Neuronal stem cell (in vitro differentiated cells): ENCODE data around the gene TNFSF13B.
"Not testable (repeated sequence)": the region's sequence is repeated elsewhere in the genome, so short reads cannot be mapped to it uniquely, and the experiment has no call there.

Experiments used
- DNase-seq: peaks from one replicate; pipeline ENCODE4 v3.0.0-alpha.2; 2013; ENCODE audit warnings: low spot score
- H2AFZ ChIP-seq: one replicate; pipeline ENCODE4 v1.6.1; 2013; ENCODE audit warnings: mild to moderate bottlenecking, low read length, inconsistent platforms
- H2AK5ac ChIP-seq: 2 replicates; pipeline ENCODE4 v1.6.1; 2013; ENCODE audit warnings: low read depth, mild to moderate bottlenecking, inconsistent platforms, low read length, moderate library complexity, mixed read lengths
- H2BK120ac ChIP-seq: 2 replicates; pipeline ENCODE4 v1.6.1; 2013; ENCODE audit warnings: low read depth, mild to moderate bottlenecking, inconsistent platforms, low read length, moderate library complexity, mixed read lengths
- H2BK12ac ChIP-seq: one replicate; pipeline ENCODE4 v1.6.1; 2013; ENCODE audit warnings: low read length, inconsistent platforms
- H2BK15ac ChIP-seq: 2 replicates; pipeline ENCODE4 v1.6.1; 2013; ENCODE audit warnings: mild to moderate bottlenecking, low read length, inconsistent platforms, mixed read lengths
- H2BK5ac ChIP-seq: one replicate; pipeline ENCODE4 v1.6.1; 2013; ENCODE audit warnings: inconsistent platforms, mild to moderate bottlenecking, low read length, moderate library complexity
- H3K14ac ChIP-seq: one replicate; pipeline ENCODE4 v1.6.1; 2013; ENCODE audit warnings: low read length, inconsistent platforms
- H3K18ac ChIP-seq: 2 replicates; pipeline ENCODE4 v1.6.1; 2013; ENCODE audit warnings: low read length, inconsistent platforms
- H3K23ac ChIP-seq: 2 replicates; pipeline ENCODE4 v1.6.1; 2013; ENCODE audit warnings: low read depth, mild to moderate bottlenecking, mixed read lengths, low read length, inconsistent platforms; ENCODE audit not compliant: poor library complexity
- H3K27ac ChIP-seq: replicated peaks from 3 replicates; pipeline ENCODE4 v1.5.1; 2013; ENCODE audit warnings: low read length, inconsistent platforms
- H3K27me3 ChIP-seq, 3 experiments: 2 replicates each; pipeline ENCODE4 v1.6.1; 2013; ENCODE audit warnings: low read length in 3 of 3, mild to moderate bottlenecking in 2 of 3, inconsistent platforms in 1 of 3, low read depth in 1 of 3, mixed read lengths in 1 of 3, moderate library complexity in 1 of 3; ENCODE audit not compliant: control insufficient read depth in 3 of 3, insufficient read depth in 3 of 3
- H3K36me3 ChIP-seq, 2 donors: replicated peaks in 1 of 2; 2 replicates each; pipeline ENCODE4 v1.6.1; 2013; ENCODE audit warnings: low read length in 2 of 2; ENCODE audit not compliant: control insufficient read depth in 2 of 2, insufficient read depth in 2 of 2
- H3K4ac ChIP-seq: 2 replicates; pipeline ENCODE4 v1.6.1; 2013; ENCODE audit warnings: inconsistent platforms, mild to moderate bottlenecking, low read length, moderate library complexity
- H3K4me1 ChIP-seq, 2 donors: 1 replicate in 1 of 2; 2 replicates in 1 of 2; pipeline ENCODE4 v1.6.1; 2013; ENCODE audit warnings: low read length in 2 of 2, low read depth in 1 of 2; ENCODE audit not compliant: control insufficient read depth in 2 of 2, insufficient read depth in 1 of 2
- H3K4me2 ChIP-seq: one replicate; pipeline ENCODE4 v1.6.1; 2013; ENCODE audit warnings: mild to moderate bottlenecking, low read length, inconsistent platforms; ENCODE audit not compliant: insufficient read depth, poor library complexity, severe bottlenecking
- H3K4me3 ChIP-seq, 2 donors: 2 replicates each; pipeline ENCODE4 v1.5.1; 2013; ENCODE audit warnings: low read length in 2 of 2, mild to moderate bottlenecking in 2 of 2, inconsistent platforms in 1 of 2, moderate library complexity in 1 of 2
- H3K79me1 ChIP-seq: one replicate; pipeline ENCODE4 v1.6.1; 2013; ENCODE audit warnings: low read depth, mild to moderate bottlenecking, inconsistent platforms, low read length, moderate library complexity
- H3K9ac ChIP-seq: one replicate; pipeline ENCODE4 v1.6.1; 2013; ENCODE audit warnings: mild to moderate bottlenecking, low read depth, low read length, inconsistent platforms; ENCODE audit not compliant: poor library complexity
- H3K9me3 ChIP-seq, 2 donors: replicated peaks in 1 of 2; 2 replicates each; pipeline versions ENCODE3 to v1.6.1; 2013; ENCODE audit warnings: low read length in 2 of 2, mild to moderate bottlenecking in 2 of 2, inconsistent platforms in 1 of 2, low read depth in 1 of 2, mixed read lengths in 1 of 2, moderate library complexity in 1 of 2; ENCODE audit not compliant: control insufficient read depth in 2 of 2, insufficient read depth in 1 of 2
- H4K8ac ChIP-seq: one replicate; pipeline ENCODE4 v1.6.1; 2013; ENCODE audit warnings: low read depth, mild to moderate bottlenecking, inconsistent platforms, low read length, moderate library complexity
- H4K91ac ChIP-seq: one replicate; pipeline ENCODE4 v1.6.1; 2013; ENCODE audit warnings: low read length, low read depth, mild to moderate bottlenecking, inconsistent platforms; ENCODE audit not compliant: poor library complexity
- WGBS, 2 donors: extraction: QIAGEN DNeasy Blood & Tissue Kit; methylation state at CpG; one replicate each; pipeline ENCODE4 v1.1.7; 2013; ENCODE audit warnings: missing lambda C conversion rate in 2 of 2, mixed read lengths in 1 of 2; ENCODE audit not compliant: insufficient read length in 2 of 2, insufficient replicate concordance in 1 of 2; ENCODE audit errors: extremely low coverage in 2 of 2; 5-methylcytosine and 5-hydroxymethylcytosine counted together

TNFSF13B gene

DNA sequence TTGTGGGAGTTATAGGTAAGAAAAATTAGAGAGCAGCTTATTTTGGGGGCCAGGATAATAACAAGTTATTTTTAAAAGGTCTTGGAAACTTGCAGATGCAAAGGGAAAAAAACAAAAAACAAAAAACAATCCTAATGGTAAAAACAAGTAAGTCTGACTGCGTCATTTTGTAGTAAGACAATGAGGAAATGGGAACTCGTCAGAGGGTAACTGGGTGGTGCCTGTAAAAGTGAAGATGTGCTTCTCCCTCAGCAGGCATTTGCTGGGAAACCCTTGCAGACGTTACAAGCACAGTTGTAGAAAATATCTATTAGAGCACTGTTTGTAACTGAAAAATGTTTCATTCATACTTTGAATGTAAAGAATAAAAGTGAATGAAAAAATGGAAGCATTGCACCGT, 2.2 kb upstream of the TNFSF13B start:
- no peak overlapping the region for H3K4ac ChIP-seq
- H3K27me3 ChIP-seq: no peaks in the 10 kb centered on the region
- H2AK5ac ChIP-seq: no peak overlapping the region
- no peak overlapping the region for H3K23ac ChIP-seq
- WGBS, 2 donors: no CpG with 5 or more reads among the region's 4 CpGs
- no peak overlapping the region for H3K9ac ChIP-seq
- H4K91ac ChIP-seq: no peak overlapping the region
- no peak overlapping the region for H2BK5ac ChIP-seq
- H3K27ac ChIP-seq: no peak overlapping the region
- no peak overlapping the region for H2AFZ ChIP-seq
- H3K18ac ChIP-seq: no peak overlapping the region
- no peak overlapping the region for H3K4me2 ChIP-seq
- H2BK15ac ChIP-seq: no peak overlapping the region
- no peaks in the 10 kb centered on the region for H3K9me3 ChIP-seq
- H3K79me1 ChIP-seq: no peaks in the 10 kb centered on the region
- no peak overlapping the region for H3K14ac ChIP-seq
- no peak overlapping the region for H2BK120ac ChIP-seq
- H3K4me1 ChIP-seq: peaks cover 0 to 2% of the 10 kb centered on the region in 2 donors
- no peaks in the 10 kb centered on the region for H3K36me3 ChIP-seq
- no peak overlapping the region for H3K4me3 ChIP-seq
- no peak overlapping the region for H4K8ac ChIP-seq
- no peak overlapping the region for H2BK12ac ChIP-seq
- DNase-seq: no peak

DNA sequence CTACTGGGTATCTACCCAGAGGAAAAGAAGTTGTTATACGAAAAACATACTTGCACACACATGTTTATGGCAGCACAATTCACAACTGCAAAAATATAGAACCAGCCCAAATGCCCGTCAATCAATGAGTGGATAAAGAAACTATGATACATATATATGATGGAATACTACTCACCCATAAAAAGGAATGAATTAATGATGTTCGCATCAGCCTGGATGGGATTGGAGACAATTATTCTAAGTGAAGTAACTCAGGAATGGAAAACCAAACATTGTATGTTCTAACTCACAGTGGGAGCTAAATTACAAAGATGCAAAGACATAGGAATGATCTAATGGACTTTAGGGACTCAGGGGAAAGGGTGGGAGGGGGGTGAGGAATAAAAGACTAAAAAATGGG, 1.7 kb upstream of the TNFSF13B start:
- not testable (repeated sequence) for H2AFZ ChIP-seq, H3K18ac ChIP-seq, H2BK15ac ChIP-seq, H3K4me3 ChIP-seq, H3K23ac ChIP-seq, H3K4me1 ChIP-seq, DNase-seq, H2BK5ac ChIP-seq, H4K8ac ChIP-seq, H3K14ac ChIP-seq, H2BK12ac ChIP-seq, H3K79me1 ChIP-seq, H2AK5ac ChIP-seq, H3K27me3 ChIP-seq, H2BK120ac ChIP-seq, H3K9ac ChIP-seq, H3K9me3 ChIP-seq, H4K91ac ChIP-seq, H3K4ac ChIP-seq, H3K27ac ChIP-seq, H3K4me2 ChIP-seq, H3K36me3 ChIP-seq
- no CpG with 5 or more reads among the region's 3 CpGs for WGBS, 2 donors

DNA sequence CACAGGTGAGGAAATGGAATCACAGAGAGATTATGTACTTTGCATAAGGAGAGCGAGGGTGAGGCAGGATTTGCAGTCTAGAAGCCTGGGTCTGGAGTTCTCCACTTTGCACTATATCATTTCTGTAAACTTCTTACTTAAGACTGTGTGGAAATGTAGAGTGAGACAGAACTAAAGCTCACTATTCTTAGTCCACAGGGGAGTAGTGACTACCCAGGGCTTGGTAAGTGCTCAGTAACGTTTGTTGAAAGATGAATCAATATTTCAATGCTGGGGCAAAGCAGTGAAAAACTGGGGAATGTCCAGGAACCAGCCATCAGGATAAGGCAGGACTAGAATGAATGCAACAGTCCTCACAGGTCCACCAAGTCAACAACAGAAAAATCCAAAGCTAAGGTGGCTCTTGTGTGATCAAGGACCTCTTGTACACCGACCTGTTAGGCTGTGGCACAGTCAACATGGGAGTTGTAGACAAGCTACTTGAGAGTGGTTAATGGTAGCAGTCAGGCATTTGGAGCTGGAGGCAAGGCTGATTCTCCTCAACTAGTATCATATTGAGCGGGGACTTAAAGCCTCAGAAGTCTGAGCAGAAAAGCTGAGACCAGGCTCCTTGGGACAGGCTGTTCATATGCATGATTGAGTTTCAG, 929 bp upstream of the TNFSF13B start:
- H2BK120ac ChIP-seq: no peak overlapping the region
- H3K14ac ChIP-seq: no peak overlapping the region
- no peak overlapping the region for H3K4me3 ChIP-seq
- H3K4me2 ChIP-seq: no peak overlapping the region
- H3K18ac ChIP-seq: no peak overlapping the region
- H3K4me1 ChIP-seq: peaks cover 0 to 2% of the 10 kb centered on the region in 2 donors
- H3K4ac ChIP-seq: no peak overlapping the region
- no peak overlapping the region for H4K8ac ChIP-seq
- H3K9me3 ChIP-seq: no peaks in the 10 kb centered on the region
- H2AFZ ChIP-seq: no peak overlapping the region
- H2AK5ac ChIP-seq: no peak overlapping the region
- H2BK5ac ChIP-seq: no peak overlapping the region
- no peaks in the 10 kb centered on the region for H3K79me1 ChIP-seq
- no peak for DNase-seq
- no peak overlapping the region for H2BK15ac ChIP-seq
- H3K9ac ChIP-seq: no peak overlapping the region
- no peak overlapping the region for H3K23ac ChIP-seq
- no peak overlapping the region for H4K91ac ChIP-seq
- H3K27me3 ChIP-seq: no peaks in the 10 kb centered on the region
- WGBS, 2 donors: no CpG with 5 or more reads among the region's 4 CpGs
- no peaks in the 10 kb centered on the region for H3K36me3 ChIP-seq
- no peak overlapping the region for H2BK12ac ChIP-seq
- no peak overlapping the region for H3K27ac ChIP-seq

DNA sequence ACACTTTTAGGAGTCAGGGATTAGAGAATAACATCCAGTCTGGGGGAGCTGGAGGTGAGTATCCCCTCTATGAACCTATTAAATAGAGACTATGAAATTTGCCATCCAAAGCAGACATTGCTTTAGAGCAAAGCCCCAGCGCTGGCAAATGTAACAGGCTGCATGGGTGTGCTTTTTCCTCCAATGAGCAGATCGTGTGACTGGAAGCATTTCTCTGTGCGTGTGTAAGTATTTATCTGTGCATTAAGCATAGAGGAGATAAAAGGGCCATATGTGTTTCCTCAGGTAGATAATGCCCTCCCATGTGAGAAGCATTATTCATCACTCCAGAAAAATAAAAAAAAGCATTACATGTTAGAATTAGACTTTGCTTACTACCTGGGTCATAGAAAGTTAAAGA, 924 bp downstream of the TNFSF13B start:
- H3K4me2 ChIP-seq: no peak overlapping the region
- no peak overlapping the region for H3K4me3 ChIP-seq
- no peaks in the 10 kb centered on the region for H3K79me1 ChIP-seq
- no peak overlapping the region for H2BK12ac ChIP-seq
- no peak overlapping the region for H2BK120ac ChIP-seq
- H2BK15ac ChIP-seq: no peak overlapping the region
- H3K9me3 ChIP-seq: no peaks in the 10 kb centered on the region
- H3K36me3 ChIP-seq: no peaks in the 10 kb centered on the region
- H3K4ac ChIP-seq: no peak overlapping the region
- H2AFZ ChIP-seq: peak overlapping the region; percentile 70
- no peak overlapping the region for H3K23ac ChIP-seq
- no peak overlapping the region for H3K18ac ChIP-seq
- WGBS, 2 donors: no CpG with 5 or more reads among the region's 3 CpGs
- H2BK5ac ChIP-seq: no peak overlapping the region
- no peaks in the 10 kb centered on the region for H3K27me3 ChIP-seq
- H3K9ac ChIP-seq: no peak overlapping the region
- no peak for DNase-seq
- no peak overlapping the region for H3K27ac ChIP-seq
- no peak overlapping the region for H2AK5ac ChIP-seq
- no peak overlapping the region for H4K8ac ChIP-seq
- no peak overlapping the region for H3K14ac ChIP-seq
- peaks cover 0 to 2% of the 10 kb centered on the region in 2 donors for H3K4me1 ChIP-seq
- no peak overlapping the region for H4K91ac ChIP-seq
